Mesodermal cell (in vitro differentiated cells): ENCODE results near the gene ROR2.

Experiments used
- H3K27ac ChIP-seq: 2 replicates; pipeline ENCODE4 v1.7.0; 2013; ENCODE audit warnings: mild to moderate bottlenecking, low read depth, low read length, moderate library complexity; ENCODE audit not compliant: severe bottlenecking
- H3K36me3 ChIP-seq: 2 replicates; pipeline ENCODE4 v1.7.1; 2013; ENCODE audit warnings: mild to moderate bottlenecking, low read length, moderate library complexity; ENCODE audit not compliant: control insufficient read depth, insufficient read depth
- H3K4me1 ChIP-seq: one replicate; pipeline ENCODE4 v1.7.1; 2013; ENCODE audit warnings: mild to moderate bottlenecking, low read length; ENCODE audit not compliant: insufficient read depth, control insufficient read depth, poor library complexity, severe bottlenecking
- H3K4me3 ChIP-seq: 2 replicates; pipeline ENCODE4 v1.7.0; 2013; ENCODE audit warnings: low read length, control low read depth, mild to moderate bottlenecking; ENCODE audit not compliant: insufficient read depth, poor library complexity, severe bottlenecking; ENCODE audit errors: extremely low read depth
- H3K9me3 ChIP-seq: 2 replicates; pipeline ENCODE4 v1.7.1; 2013; ENCODE audit warnings: mild to moderate bottlenecking, low read length, moderate library complexity; ENCODE audit not compliant: control insufficient read depth
- WGBS, 2 experiments: methylation state at CpG; one replicate each; pipeline ENCODE4 v1.1.5; 2013; ENCODE audit warnings: missing lambda C conversion rate in 2 of 2; ENCODE audit not compliant: insufficient coverage in 2 of 2; 5-methylcytosine and 5-hydroxymethylcytosine counted together

ROR2 gene

DNA sequence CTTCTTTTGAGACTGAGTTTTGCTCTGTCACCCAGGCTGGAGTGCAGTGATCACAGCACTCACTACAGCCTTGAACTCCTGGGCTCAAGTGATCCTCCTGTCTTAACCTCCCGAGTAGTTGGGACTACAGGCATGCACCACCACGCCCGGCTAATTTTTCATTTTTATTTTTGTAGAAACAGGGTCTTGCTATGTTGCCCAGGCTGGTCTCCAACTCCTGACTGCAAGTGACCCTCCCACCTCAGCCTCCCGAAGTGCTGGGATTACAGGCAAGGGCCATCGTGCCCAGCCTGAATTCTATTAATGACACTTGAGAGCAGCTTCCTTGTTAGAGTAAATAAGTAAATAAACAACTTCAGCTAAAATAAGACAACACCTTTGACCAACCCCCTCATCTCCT lies 12.3 kb downstream of the ROR2 start:
- 79 to 95% methylated on average over 3 of the region's 5 CpGs for WGBS, 2 experiments

DNA sequence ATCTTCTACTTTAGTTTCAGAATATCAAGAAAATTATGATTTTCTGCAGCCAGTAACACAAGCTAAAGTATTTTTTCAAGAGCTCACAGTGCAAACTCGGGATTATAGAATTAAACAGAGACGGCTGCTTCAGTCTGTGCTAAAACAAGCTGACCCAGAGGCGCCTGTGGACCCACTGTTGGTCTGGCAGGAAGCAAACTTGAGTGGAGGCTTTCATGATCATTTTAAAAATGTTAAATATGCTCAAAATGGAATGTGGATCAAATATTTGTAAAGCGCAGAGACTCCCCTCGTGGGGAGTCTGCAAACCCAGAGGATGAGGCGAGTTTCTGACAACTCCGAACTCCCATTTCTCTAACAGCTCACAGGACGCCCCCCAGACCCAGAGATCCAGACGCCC lies 13.0 kb downstream of the ROR2 start:
- no peaks in the 10 kb centered on the region for H3K4me1 ChIP-seq
- no peak overlapping the region for H3K27ac ChIP-seq
- 92% methylated on average over 8 to 9 of the region's 9 CpGs for WGBS, 2 experiments
- no peak overlapping the region for H3K4me3 ChIP-seq
- H3K9me3 ChIP-seq, result peaks cover 6% of the 10 kb centered on the region
- H3K36me3 ChIP-seq, result no peaks in the 10 kb centered on the region

More for the DNA sequence above, 12.3 kb downstream of the ROR2 start:
- no peak overlapping the region for H3K4me3 ChIP-seq
- no peaks in the 10 kb centered on the region for H3K36me3 ChIP-seq
- H3K4me1 ChIP-seq, result no peaks in the 10 kb centered on the region
- no peaks in the 10 kb centered on the region for H3K9me3 ChIP-seq
- H3K27ac ChIP-seq, result no peak overlapping the region

DNA sequence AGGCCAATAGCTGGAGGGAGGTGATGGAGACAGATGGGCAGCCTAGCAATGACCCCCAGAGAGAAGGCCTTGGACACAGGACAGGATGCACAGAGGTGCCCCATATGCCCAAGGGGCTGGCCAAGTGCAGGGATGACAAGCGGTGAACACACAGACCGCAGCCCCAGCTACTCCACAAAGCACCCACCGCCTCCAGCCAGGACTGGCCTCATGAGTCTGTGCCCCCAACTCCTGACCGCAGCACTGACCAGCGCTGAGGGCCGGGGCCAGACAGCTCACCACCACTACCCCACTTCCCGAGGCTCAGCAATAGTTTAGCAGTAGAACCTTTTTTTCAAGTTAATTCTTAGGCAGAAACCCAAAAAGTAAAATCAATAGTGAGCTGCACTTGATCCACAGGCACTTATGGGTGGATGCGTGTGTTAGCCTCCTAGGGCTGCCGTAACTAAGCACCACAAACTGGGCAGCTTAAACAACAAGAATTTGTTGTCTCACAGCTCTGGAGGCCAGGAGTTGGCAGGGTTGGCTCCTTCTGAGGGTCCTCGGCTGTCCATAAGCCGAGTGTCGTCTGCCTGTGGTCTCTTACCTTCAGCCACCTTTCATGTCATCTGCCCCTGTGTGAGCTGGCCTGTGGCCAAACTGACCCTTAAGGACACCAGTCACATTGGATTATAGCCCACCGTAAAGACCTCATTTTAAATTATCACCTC lies 14.1 kb downstream of the ROR2 start:
- no peak overlapping the region for H3K4me3 ChIP-seq
- WGBS, 2 experiments, result 87 to 93% methylated on average over 8 to 10 of the region's 13 CpGs
- H3K27ac ChIP-seq, result no peak overlapping the region
- peaks cover 15% of the 10 kb centered on the region for H3K9me3 ChIP-seq
- H3K36me3 ChIP-seq, result no peaks in the 10 kb centered on the region
- no peaks in the 10 kb centered on the region for H3K4me1 ChIP-seq

DNA sequence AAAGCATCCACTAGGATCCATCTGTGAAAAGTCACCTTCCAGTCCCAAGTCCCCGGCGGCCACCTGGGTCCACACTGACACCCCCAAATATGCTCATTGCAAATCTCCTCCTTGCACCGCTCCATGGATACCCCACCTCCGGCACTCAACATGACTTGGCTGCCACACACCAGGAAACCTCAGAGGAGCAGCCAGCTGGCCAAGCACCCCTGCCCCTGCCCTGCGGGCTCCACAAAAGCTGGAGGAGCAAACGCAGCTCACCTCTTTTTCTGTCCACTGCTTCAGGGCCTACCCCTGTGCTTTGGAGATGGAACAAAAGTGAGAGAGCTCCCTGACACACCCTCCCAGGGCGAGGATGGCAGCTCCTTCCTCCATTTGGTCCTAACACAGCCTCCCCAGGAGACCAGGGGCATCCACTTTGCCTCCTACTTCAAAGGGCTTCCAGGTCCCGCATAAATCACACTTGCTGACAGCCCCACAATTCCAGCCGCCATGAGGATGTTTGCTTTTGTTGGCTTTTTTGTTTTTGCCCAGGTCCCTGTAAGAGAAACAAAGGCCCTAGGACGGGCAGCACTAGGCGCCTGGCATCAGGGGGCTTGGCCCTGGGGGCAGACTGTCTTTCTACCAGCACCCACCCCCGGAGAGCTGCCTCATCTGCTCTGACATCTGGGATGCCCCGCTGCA lies 14.8 kb downstream of the ROR2 start:
- H3K27ac ChIP-seq, result no peak overlapping the region
- H3K4me1 ChIP-seq, result no peaks in the 10 kb centered on the region
- no peaks in the 10 kb centered on the region for H3K36me3 ChIP-seq
- WGBS, 2 experiments, result 46 to 77% methylated on average over 4 to 7 of the region's 13 CpGs
- H3K4me3 ChIP-seq, result no peak overlapping the region
- peaks cover 22% of the 10 kb centered on the region for H3K9me3 ChIP-seq

DNA sequence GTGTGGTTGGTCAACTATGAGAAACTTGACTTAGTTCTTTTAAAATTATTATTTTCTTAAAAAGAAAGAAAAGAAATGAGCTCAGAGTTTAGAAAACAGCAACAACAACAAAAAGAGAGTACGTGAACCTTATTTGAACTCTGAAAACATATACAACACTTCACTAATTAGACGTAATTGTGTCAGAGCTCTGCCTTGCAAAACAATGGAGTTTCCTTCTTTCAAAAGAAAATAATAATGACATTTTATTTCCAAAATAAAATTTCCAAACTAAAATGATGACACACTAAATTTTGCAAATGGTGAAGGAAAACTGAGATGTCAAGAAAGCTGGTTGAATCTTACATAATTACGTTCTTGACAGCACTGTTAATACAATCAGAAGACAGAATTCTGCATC lies 15.4 kb downstream of the ROR2 start:
- Histone ChIP-seq H3K4me1 (no peaks in the 10 kb centered on the region), H3K27ac (no peak overlapping the region), H3K36me3 (no peaks in the 10 kb centered on the region), H3K9me3 (peaks cover 27% of the 10 kb centered on the region), H3K4me3 (no peak overlapping the region)
- 67 to 100% methylated on average over 1 of the region's 3 CpGs for WGBS, 2 experiments

DNA sequence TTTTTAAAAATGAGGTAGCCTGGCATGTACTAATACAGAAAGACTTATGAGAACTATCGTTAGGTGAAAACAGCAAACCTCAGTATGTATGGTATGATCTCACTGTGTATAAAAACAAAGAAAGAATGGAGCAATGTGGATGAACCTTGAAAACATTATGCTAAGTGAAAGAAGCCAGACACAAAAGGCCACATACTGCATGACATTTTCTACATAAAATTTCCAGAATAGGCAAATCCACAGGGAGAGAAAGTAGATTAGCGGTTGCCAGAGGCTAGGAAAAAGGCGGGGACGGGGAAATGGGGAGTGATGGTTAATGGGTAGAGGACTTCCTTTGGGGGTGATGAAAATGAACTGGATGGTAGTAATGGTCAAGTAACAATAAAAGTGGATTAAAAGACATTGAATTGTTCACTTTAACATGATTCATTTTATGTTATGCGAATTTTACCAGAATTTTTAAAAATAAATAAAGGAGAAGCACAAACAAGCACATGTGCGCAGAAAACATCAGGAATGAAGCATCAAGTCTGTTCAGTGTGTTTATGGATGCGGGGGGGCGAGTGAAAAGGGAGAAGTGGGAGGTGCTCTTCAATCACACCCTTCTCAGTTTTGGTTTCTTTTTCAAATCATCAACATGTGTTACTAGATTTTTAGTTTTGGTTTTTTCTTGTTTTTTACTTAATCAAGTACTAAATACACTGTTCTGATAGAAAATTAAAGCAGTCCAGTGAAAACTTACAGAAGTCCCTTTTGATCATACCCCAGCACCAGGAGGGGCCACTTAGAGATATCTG lies 16.3 kb downstream of the ROR2 start:
- Histone ChIP-seq H3K36me3 (no peaks in the 10 kb centered on the region), H3K4me1 (no peaks in the 10 kb centered on the region), H3K27ac (no peak overlapping the region), H3K4me3 (no peak overlapping the region), H3K9me3 (peaks cover 35% of the 10 kb centered on the region)
- WGBS, 2 experiments, result 80 to 94% methylated on average over 1 to 5 of the region's 8 CpGs

DNA sequence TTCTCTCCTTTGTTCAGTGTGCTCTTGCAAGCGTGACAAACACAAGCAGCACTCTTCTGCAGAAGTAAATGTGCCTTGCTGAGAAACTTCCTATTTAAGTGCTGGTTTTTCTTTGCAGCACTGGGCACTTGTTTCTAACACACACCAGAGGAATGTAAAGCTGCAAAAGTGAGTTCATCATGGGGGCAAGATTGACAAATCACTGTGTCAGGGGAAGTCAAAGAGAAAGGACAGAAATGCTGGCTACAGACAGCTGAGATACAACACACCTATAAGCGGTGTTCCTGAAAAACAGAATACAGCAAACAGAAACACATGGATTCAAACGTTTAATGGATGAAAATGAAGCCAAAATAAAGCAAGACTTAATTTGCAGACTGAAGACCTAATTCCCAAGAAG lies 19.6 kb downstream of the ROR2 start:
- no peak overlapping the region for H3K4me3 ChIP-seq
- H3K36me3 ChIP-seq, result no peaks in the 10 kb centered on the region
- H3K4me1 ChIP-seq, result no peaks in the 10 kb centered on the region
- H3K27ac ChIP-seq, result no peak overlapping the region
- WGBS, 2 experiments, result 89 to 93% methylated on average over 2 to 3 of the region's 3 CpGs
- peaks cover 41% of the 10 kb centered on the region for H3K9me3 ChIP-seq

DNA sequence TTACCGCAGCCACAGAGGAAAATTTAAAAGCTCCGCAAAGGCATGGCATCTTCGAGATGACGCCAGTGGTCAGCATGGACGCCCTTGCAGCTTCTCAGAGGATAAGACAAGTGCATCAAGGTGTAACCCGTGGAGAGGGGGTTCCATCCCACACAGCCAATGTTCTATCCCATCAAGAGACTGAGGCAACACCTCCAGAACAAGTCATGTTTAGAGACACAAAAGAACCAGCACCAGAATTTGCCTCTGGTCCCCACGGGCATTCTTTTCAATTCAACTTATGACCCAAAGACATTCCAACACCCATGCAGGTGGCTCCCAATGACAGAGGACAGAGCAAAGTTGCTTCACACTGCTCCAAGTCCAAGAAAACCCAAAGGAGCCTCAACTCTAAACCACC lies 20.7 kb downstream of the ROR2 start:
- Histone ChIP-seq H3K4me1 (no peaks in the 10 kb centered on the region), H3K4me3 (no peak overlapping the region), H3K9me3 (peaks cover 41% of the 10 kb centered on the region), H3K36me3 (no peaks in the 10 kb centered on the region), H3K27ac (no peak overlapping the region)
- 92 to 93% methylated on average over 6 to 7 of the region's 7 CpGs for WGBS, 2 experiments

DNA sequence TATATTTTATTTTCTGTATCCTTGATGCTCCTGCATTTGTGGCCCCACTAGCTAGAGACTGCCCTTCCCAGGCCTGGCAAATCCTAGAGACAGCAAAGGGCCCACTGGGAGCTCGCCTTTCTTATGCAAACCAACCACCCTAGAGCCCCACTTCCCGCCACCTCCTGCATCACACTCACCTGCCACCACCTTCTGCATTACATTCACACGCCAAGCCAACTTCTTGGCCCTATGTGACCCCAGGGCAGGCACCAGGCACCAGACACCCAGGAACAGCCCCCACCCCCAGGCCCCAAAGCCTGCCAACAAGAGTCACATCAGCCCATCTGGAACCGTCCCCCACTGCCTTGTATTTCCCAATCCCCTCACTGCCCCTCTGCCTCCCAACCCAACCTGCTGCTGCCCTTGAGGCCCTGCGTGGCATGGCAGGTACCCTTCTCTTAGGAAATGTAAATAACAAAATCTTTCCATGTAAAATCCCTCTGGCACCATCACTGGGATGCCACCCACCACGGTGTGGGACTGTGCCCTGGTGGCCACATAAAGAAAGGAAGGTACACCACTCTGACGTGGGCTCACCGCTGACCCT lies 22.0 kb downstream of the ROR2 start:
- no peak overlapping the region for H3K27ac ChIP-seq
- peaks cover 41% of the 10 kb centered on the region for H3K9me3 ChIP-seq
- H3K4me1 ChIP-seq, result peaks cover 11% of the 10 kb centered on the region
- WGBS, 2 experiments, result 93 to 100% methylated on average over 4 to 6 of the region's 8 CpGs
- H3K4me3 ChIP-seq, result no peak overlapping the region
- no peaks in the 10 kb centered on the region for H3K36me3 ChIP-seq

DNA sequence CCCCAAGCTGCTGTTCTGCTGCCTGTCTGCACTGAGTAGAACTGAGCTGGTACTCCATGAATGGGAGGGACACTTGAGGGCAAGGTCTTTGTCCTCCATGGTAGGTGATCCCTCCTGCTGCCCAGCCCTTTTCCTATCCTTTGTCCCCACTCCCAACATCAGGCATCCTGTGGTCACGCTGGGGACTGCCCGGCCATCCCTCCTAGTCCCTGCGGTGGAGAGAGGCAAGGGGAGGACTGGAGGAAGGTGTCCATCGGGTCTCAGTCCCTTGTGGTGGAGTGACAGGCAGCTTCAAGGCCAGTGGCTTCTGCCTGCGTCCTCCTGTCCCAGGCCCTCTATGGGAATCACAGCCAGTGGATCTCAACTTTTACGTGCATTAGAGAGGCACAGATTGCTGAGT lies 25.9 kb downstream of the ROR2 start:
- no peaks in the 10 kb centered on the region for H3K36me3 ChIP-seq
- peaks cover 13% of the 10 kb centered on the region for H3K4me1 ChIP-seq
- H3K27ac ChIP-seq, result no peak overlapping the region
- H3K4me3 ChIP-seq, result no peak overlapping the region
- WGBS, 2 experiments, result 63 to 88% methylated on average over 4 to 5 of the region's 6 CpGs
- H3K9me3 ChIP-seq, result peaks cover 8% of the 10 kb centered on the region
